ENCODE measurements around the gene ELOA. TPM values are rescaled to one million over a fixed set of nuclear protein-coding genes. Genes with fewer than 3 reads are reported as not detected.
A peak's percentile ranks its signal among the peaks of the same experiment; 100 is the strongest.

The ELOA gene, protein sequence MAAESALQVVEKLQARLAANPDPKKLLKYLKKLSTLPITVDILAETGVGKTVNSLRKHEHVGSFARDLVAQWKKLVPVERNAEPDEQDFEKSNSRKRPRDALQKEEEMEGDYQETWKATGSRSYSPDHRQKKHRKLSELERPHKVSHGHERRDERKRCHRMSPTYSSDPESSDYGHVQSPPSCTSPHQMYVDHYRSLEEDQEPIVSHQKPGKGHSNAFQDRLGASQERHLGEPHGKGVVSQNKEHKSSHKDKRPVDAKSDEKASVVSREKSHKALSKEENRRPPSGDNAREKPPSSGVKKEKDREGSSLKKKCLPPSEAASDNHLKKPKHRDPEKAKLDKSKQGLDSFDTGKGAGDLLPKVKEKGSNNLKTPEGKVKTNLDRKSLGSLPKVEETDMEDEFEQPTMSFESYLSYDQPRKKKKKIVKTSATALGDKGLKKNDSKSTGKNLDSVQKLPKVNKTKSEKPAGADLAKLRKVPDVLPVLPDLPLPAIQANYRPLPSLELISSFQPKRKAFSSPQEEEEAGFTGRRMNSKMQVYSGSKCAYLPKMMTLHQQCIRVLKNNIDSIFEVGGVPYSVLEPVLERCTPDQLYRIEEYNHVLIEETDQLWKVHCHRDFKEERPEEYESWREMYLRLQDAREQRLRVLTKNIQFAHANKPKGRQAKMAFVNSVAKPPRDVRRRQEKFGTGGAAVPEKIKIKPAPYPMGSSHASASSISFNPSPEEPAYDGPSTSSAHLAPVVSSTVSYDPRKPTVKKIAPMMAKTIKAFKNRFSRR
- total RNA-seq = 10 to 100 TPM in 3 of 4 donors, 1 to 10 TPM in 1; 9.6 to 39.3 (median 33.2) TPM

- peak within 1 kb of the TSS; percentile 72 to 95 (median 82) for H3K4me3 ChIP-seq
- TF ChIP-seq POLR2A (IDR thresholded peaks at IDR 0.05) = peak; percentile 78
- TF ChIP-seq EP300 (IDR thresholded peaks at IDR 0.05; ENCODE audit: low read depth) = no peak
- TF ChIP-seq, protein P1, sequence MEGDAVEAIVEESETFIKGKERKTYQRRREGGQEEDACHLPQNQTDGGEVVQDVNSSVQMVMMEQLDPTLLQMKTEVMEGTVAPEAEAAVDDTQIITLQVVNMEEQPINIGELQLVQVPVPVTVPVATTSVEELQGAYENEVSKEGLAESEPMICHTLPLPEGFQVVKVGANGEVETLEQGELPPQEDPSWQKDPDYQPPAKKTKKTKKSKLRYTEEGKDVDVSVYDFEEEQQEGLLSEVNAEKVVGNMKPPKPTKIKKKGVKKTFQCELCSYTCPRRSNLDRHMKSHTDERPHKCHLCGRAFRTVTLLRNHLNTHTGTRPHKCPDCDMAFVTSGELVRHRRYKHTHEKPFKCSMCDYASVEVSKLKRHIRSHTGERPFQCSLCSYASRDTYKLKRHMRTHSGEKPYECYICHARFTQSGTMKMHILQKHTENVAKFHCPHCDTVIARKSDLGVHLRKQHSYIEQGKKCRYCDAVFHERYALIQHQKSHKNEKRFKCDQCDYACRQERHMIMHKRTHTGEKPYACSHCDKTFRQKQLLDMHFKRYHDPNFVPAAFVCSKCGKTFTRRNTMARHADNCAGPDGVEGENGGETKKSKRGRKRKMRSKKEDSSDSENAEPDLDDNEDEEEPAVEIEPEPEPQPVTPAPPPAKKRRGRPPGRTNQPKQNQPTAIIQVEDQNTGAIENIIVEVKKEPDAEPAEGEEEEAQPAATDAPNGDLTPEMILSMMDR (IDR thresholded peaks at IDR 0.05) = no peak
- TF ChIP-seq POLR2AphosphoS5 (IDR thresholded peaks at IDR 0.05) = peak; percentile 78 to 86 (median 84)
These were observed at the start of gene ELOA for GRCh38 chr1:23743287-23744152. Gene ELOA (plus strand): TSS chr1:23743471. CDS start chr1:23743504, 33 bp downstream.

DNA sequence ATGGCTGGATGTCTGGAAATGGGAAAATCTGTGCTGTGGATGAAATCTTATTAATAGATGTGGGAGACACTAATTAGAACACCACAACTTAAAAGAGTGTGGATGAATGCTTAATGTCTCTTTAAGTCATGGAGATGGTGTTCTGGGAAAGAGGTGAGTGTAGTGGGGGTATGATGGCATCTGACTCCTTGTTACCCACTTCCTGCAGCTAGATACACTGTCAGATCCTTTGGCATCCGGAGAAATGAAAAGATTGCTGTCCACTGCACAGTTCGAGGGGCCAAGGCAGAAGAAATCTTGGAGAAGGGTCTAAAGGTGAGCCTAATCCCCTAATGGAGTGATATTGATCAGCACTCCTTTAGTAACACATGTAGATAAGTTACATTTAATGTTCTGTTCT lies 49.7 kb upstream of the ELOA start:
- in situ Hi-C loops (cut with MboI; ENCODE audit: low pct_ligation_motif_present in 1 of 4, low pct_unique_long_range_greater_than_20kb in 1 of 4, low sequenced_read_pairs in 3 of 4) = loop anchor here in 1 of 4 donors (10.0 kb wide), 1 partner anchor 51 kb away; the partner anchor contains the start of gene ELOA
- peak overlapping the region in 1 of 4 donors; percentile 88 for H3K4me3 ChIP-seq

More at GRCh38 chr1:23743287-23744152, at the start of gene ELOA:
- Histone ChIP-seq H3K36me3 (no peaks in the 10 kb centered on the region), H3K9me3 (no peaks in the 10 kb centered on the region), H3K27ac (peak within 1 kb of the TSS; percentile 90 to 95 (median 94)), H3K4me1 (peaks cover 9 to 32% (median 18%) of the 10 kb centered on the region in 4 donors), H3K27me3 (no peaks in the 10 kb centered on the region)
- in situ Hi-C loops (cut with MboI; ENCODE audit: low pct_ligation_motif_present in 1 of 4, low pct_unique_long_range_greater_than_20kb in 1 of 4, low sequenced_read_pairs in 3 of 4) (loop anchor here in 1 of 4 donors (10.0 kb wide), 1 partner anchor 49 kb away; the partner anchor contains the start of gene RPL11), intact Hi-C loops (cut with DNase I; ENCODE audit: low total_unique reads) (no loop called here)
- 1% methylated on average over 74 of the region's 119 CpGs; no CpG with 5 or more reads in 1 of the 2 donors for WGBS, 2 donors (ENCODE audit: low coverage in 1 of 2)
- peak; percentile 78 for DNase-seq

GRCh38 chr1:23694371-23694770 lies 48.9 kb upstream of the ELOA start:
- in situ Hi-C loops (cut with MboI; ENCODE audit: low pct_ligation_motif_present in 1 of 4, low pct_unique_long_range_greater_than_20kb in 1 of 4, low sequenced_read_pairs in 3 of 4) (loop anchor here in 1 of 4 donors (10.0 kb wide), 1 partner anchor 50 kb away; the partner anchor contains the start of gene ELOA), intact Hi-C loops (cut with DNase I; ENCODE audit: low total_unique reads) (no loop called here)
- peaks cover 0 to 35% (median 16%) of the 10 kb centered on the region in 4 donors for H3K36me3 ChIP-seq
- no peak overlapping the region for H3K4me3 ChIP-seq
- no peak for TF ChIP-seq EP300 (IDR thresholded peaks at IDR 0.05; ENCODE audit: low read depth)
- TF ChIP-seq, protein P1 (IDR thresholded peaks at IDR 0.05) = no peak
- no peak for TF ChIP-seq POLR2AphosphoS5 (IDR thresholded peaks at IDR 0.05)
- TF ChIP-seq POLR2A (IDR thresholded peaks at IDR 0.05) = no peak
- no peaks in the 10 kb centered on the region for H3K27me3 ChIP-seq
- no peak overlapping the region for H3K27ac ChIP-seq
- DNase-seq = no peak
- WGBS, 2 donors (ENCODE audit: low coverage in 1 of 2) = 61 to 63% methylated on average over 3 of the region's 3 CpGs
- peaks cover 11 to 45% (median 27%) of the 10 kb centered on the region in 4 donors for H3K4me1 ChIP-seq
- no peaks in the 10 kb centered on the region for H3K9me3 ChIP-seq

More for the DNA sequence above, 49.7 kb upstream of the ELOA start:
- peaks cover 0 to 31% (median 14%) of the 10 kb centered on the region in 4 donors for H3K36me3 ChIP-seq
- 66% methylated on average over 2 of the region's 2 CpGs; no CpG with 5 or more reads in 1 of the 2 donors for WGBS, 2 donors (ENCODE audit: low coverage in 1 of 2)
- no peaks in the 10 kb centered on the region for H3K27me3 ChIP-seq
- peaks cover 11 to 45% (median 27%) of the 10 kb centered on the region in 4 donors for H3K4me1 ChIP-seq
- TF ChIP-seq POLR2AphosphoS5 (IDR thresholded peaks at IDR 0.05) (no peak), POLR2A (IDR thresholded peaks at IDR 0.05) (no peak), EP300 (IDR thresholded peaks at IDR 0.05; ENCODE audit: low read depth) (no peak)
- TF ChIP-seq, protein P1 (IDR thresholded peaks at IDR 0.05) = no peak
- no peak for DNase-seq
- no peaks in the 10 kb centered on the region for H3K9me3 ChIP-seq
- no peak overlapping the region for H3K27ac ChIP-seq
- intact Hi-C loops (cut with DNase I; ENCODE audit: low total_unique reads) = no loop called here

All from transverse colon (tissue), 4 donors.